Upper lobe of right lung (tissue), 1 donor: ENCODE results near the gene DYRK1A. TPM values are rescaled to one million over a fixed set of nuclear protein-coding genes. Genes with fewer than 3 reads are reported as not detected.

Experiments
- ATAC-seq: fragments of 200-7000 bp; cut with Tn5 transposase; one replicate; pipeline ENCODE4 v1.9.1; 2020; ENCODE audit warnings: mild to moderate bottlenecking, moderate library complexity
- DNase-seq: peaks from one replicate; pipeline ENCODE4 v3.0.0-alpha.2; 2020
- H3K27ac ChIP-seq: fragments of 200-600 bp; one replicate; pipeline ENCODE4 v1.8.0; 2022
- H3K27me3 ChIP-seq: fragments of 200-600 bp; one replicate; pipeline ENCODE4 v1.8.0; 2022; ENCODE audit warnings: mild to moderate bottlenecking
- H3K36me3 ChIP-seq: fragments of 200-600 bp; one replicate; pipeline ENCODE4 v1.8.0; 2022
- H3K4me1 ChIP-seq: fragments of 200-600 bp; one replicate; pipeline ENCODE4 v1.8.0; 2022
- H3K4me3 ChIP-seq: fragments of 200-600 bp; one replicate; pipeline ENCODE4 v1.8.0; 2022; ENCODE audit warnings: mild to moderate bottlenecking
- H3K9me3 ChIP-seq: fragments of 200-600 bp; one replicate; pipeline ENCODE4 v1.8.0; 2022
- CTCF ChIP-seq: fragments of 200-600 bp; IDR thresholded peaks from one replicate; pipeline ENCODE4 v1.8.0; 2022; ENCODE audit warnings: antibody characterized with exemption
- intact Hi-C: fragments of 100-400 bp; cut with DNase I; formaldehyde crosslinking; loops from one replicate; pipeline ENCODE4 v1.11.0; 2022
- total RNA-seq: library from RNA; stranded (reverse); fragmentation: NEBNext Ultra II Directional; extraction: Animal tissue kit (Norgen Biotek cat#: 25700); gene quantifications from one replicate; pipeline ENCODE4 v1.2.1, GENCODE V29; 2021
- donor health status: DM: no; HTN: yes; CAD: no; lungs with severe emphysema.

Gene DYRK1A
- total RNA-seq, 1 donor from 2014 or later: 70.9 TPM

- H3K27me3 ChIP-seq: no peaks in the 10 kb centered on the region
- no peaks in the 10 kb centered on the region for H3K36me3 ChIP-seq
- no peak for DNase-seq
- ATAC-seq: no peak
- no peak for TF ChIP-seq CTCF
- H3K4me3 ChIP-seq: no peak overlapping the region
- H3K9me3 ChIP-seq: peaks cover 9% of the 10 kb centered on the region
- peaks cover 26% of the 10 kb centered on the region for H3K4me1 ChIP-seq
- no peak overlapping the region for H3K27ac ChIP-seq
- intact Hi-C loops: no loop called here
Measured at GRCh38 chr21:37398697-37399096, 32.1 kb downstream of the DYRK1A start.

- intact Hi-C loops: no loop called here
- Histone ChIP-seq H3K27me3 (no peaks in the 10 kb centered on the region), H3K9me3 (peaks cover 9% of the 10 kb centered on the region), H3K4me3 (no peak overlapping the region), H3K36me3 (no peaks in the 10 kb centered on the region), H3K27ac (no peak overlapping the region), H3K4me1 (peaks cover 16% of the 10 kb centered on the region)
- no peak for TF ChIP-seq CTCF
- ATAC-seq (no peak), DNase-seq (no peak)
Measured at GRCh38 chr21:37402251-37402867, 35.8 kb downstream of the DYRK1A start.

- Histone ChIP-seq H3K4me1 (peaks cover 23% of the 10 kb centered on the region), H3K27ac (no peak overlapping the region), H3K27me3 (no peaks in the 10 kb centered on the region), H3K4me3 (no peak overlapping the region), H3K36me3 (no peaks in the 10 kb centered on the region), H3K9me3 (peaks cover 9% of the 10 kb centered on the region)
- ATAC-seq (no peak), DNase-seq (no peak)
- TF ChIP-seq CTCF: no peak
- intact Hi-C loops: no loop called here
Measured at GRCh38 chr21:37405629-37406028, 39.1 kb downstream of the DYRK1A start.

GRCh38 chr21:37407719-37408420 is 41.3 kb downstream of the DYRK1A start:
- H3K27ac ChIP-seq: no peak overlapping the region
- H3K27me3 ChIP-seq: no peaks in the 10 kb centered on the region
- no peaks in the 10 kb centered on the region for H3K9me3 ChIP-seq
- no peaks in the 10 kb centered on the region for H3K36me3 ChIP-seq
- TF ChIP-seq CTCF: no peak
- H3K4me3 ChIP-seq: no peak overlapping the region
- ATAC-seq (no peak), DNase-seq (no peak)
- intact Hi-C loops: no loop called here
- H3K4me1 ChIP-seq: peaks cover 36% of the 10 kb centered on the region

GRCh38 chr21:37408464-37409193 is 42.1 kb downstream of the DYRK1A start:
- ATAC-seq (no peak), DNase-seq (no peak)
- intact Hi-C loops: no loop called here

More at GRCh38 chr21:37408464-37409193, 42.1 kb downstream of the DYRK1A start:
- no peak for TF ChIP-seq CTCF
- Histone ChIP-seq H3K9me3 (no peaks in the 10 kb centered on the region), H3K4me1 (peaks cover 39% of the 10 kb centered on the region), H3K36me3 (no peaks in the 10 kb centered on the region), H3K4me3 (no peak overlapping the region), H3K27ac (no peak overlapping the region), H3K27me3 (no peaks in the 10 kb centered on the region)
